GM23338 (cell line): ENCODE results near the gene SIMC1. TPM values are rescaled to one million over a fixed set of nuclear protein-coding genes. Genes with fewer than 3 reads are reported as not detected.

ENCODE experiments used
- ATAC-seq: fragments of 200-7000 bp; cut with Tn5 transposase; 3 replicates; pipeline ENCODE4 v1.9.1; 2020
- DNase-seq: peaks from one replicate; pipeline ENCODE4 v3.0.0-alpha.2; 2015; ENCODE audit warnings: low spot score
- H2AFZ ChIP-seq: fragments of 200-600 bp; sonication (generic); 2 replicates; pipeline ENCODE4 v1.8.0; 2016; ENCODE audit warnings: antibody characterized with exemption, mild to moderate bottlenecking, moderate library complexity
- H3F3A ChIP-seq: fragments of 200-600 bp; sonication (generic); replicated peaks from 2 replicates; pipeline ENCODE4 v1.8.0; 2017; ENCODE audit warnings: antibody characterized with exemption, mixed run types, low read depth
- H3K27ac ChIP-seq: fragments of 200-600 bp; sonication (generic); 2 replicates; pipeline ENCODE4 v1.6.1; 2016; ENCODE audit warnings: low read depth
- H3K27me3 ChIP-seq: fragments of 200-600 bp; sonication (generic); 2 replicates; pipeline ENCODE4 v1.8.0; 2016; ENCODE audit warnings: mild to moderate bottlenecking, mixed run types, moderate library complexity; ENCODE audit not compliant: insufficient read depth
- H3K36me3 ChIP-seq: fragments of 200-600 bp; sonication (generic); 2 replicates; pipeline ENCODE4 v1.8.0; 2016; ENCODE audit warnings: mild to moderate bottlenecking; ENCODE audit not compliant: insufficient read depth
- H3K4me1 ChIP-seq: fragments of 200-600 bp; sonication (generic); 2 replicates; pipeline ENCODE4 v1.8.0; 2016; ENCODE audit warnings: mild to moderate bottlenecking, moderate library complexity; ENCODE audit not compliant: insufficient read depth
- H3K4me2 ChIP-seq: fragments of 200-600 bp; sonication (generic); 2 replicates; pipeline ENCODE4 v1.7.1; 2017; ENCODE audit warnings: mixed run types
- H3K4me3 ChIP-seq: fragments of 200-600 bp; sonication (generic); 2 replicates; pipeline ENCODE4 v1.6.1; 2016; ENCODE audit warnings: mixed run types
- H3K79me2 ChIP-seq: fragments of 200-600 bp; sonication (generic); replicated peaks from 2 replicates; pipeline ENCODE4 v1.8.0; 2017; ENCODE audit warnings: mild to moderate bottlenecking; ENCODE audit not compliant: insufficient read depth
- H3K9me2 ChIP-seq: fragments of 200-600 bp; sonication (generic); 2 replicates; pipeline ENCODE4 v1.8.0; 2017; ENCODE audit not compliant: insufficient read depth
- H4K20me1 ChIP-seq: fragments of 200-600 bp; sonication (generic); replicated peaks from 2 replicates; pipeline ENCODE4 v1.8.0; 2017; ENCODE audit warnings: mild to moderate bottlenecking; ENCODE audit not compliant: insufficient read depth
- H3K27ac Mint-ChIP-seq: 2 replicates; pipeline ENCODE4 v1.8.0; 2020; ENCODE audit warnings: inconsistent platforms, mild to moderate bottlenecking, moderate library complexity, mixed read lengths
- H3K27me3 Mint-ChIP-seq: 3 replicates; pipeline ENCODE4 v1.8.0; 2022; ENCODE audit warnings: low read depth, mild to moderate bottlenecking, moderate library complexity, mixed read lengths, inconsistent platforms; ENCODE audit not compliant: insufficient read depth, poor library complexity
- H3K36me3 Mint-ChIP-seq: 3 replicates; pipeline ENCODE4 v1.8.0; 2021; ENCODE audit warnings: low read depth, mild to moderate bottlenecking, inconsistent platforms, moderate library complexity, mixed read lengths
- H3K4me1 Mint-ChIP-seq: 3 replicates; pipeline ENCODE4 v1.8.0; 2020; ENCODE audit warnings: mild to moderate bottlenecking, inconsistent platforms, mixed read lengths
- H3K4me3 Mint-ChIP-seq: 3 replicates; pipeline ENCODE4 v1.8.0; 2021; ENCODE audit warnings: moderate library complexity, mild to moderate bottlenecking, inconsistent platforms, mixed read lengths
- H3K9me3 Mint-ChIP-seq: 3 replicates; pipeline ENCODE4 v1.8.0; 2020; ENCODE audit warnings: moderate library complexity, mild to moderate bottlenecking, inconsistent platforms, mixed read lengths
- CREB1 ChIP-seq: fragments of 250-450 bp; sonication (Bioruptor Pico); IDR thresholded peaks from 2 replicates; pipeline ENCODE4 v1.5.0; 2020; ENCODE audit warnings: low read depth, mild to moderate bottlenecking, moderate library complexity
- CTCF ChIP-seq, 2 experiments: fragments of 200-600 bp in 1 of 2; sonication (generic) in 1 of 2; conservative IDR thresholded peaks; 2 replicates each; pipeline versions ENCODE4 v1.5.1 to v1.6.1; 2016 to 2017; ENCODE audit warnings: antibody characterized with exemption in 2 of 2, low read depth in 2 of 2, mild to moderate bottlenecking in 2 of 2, moderate library complexity in 1 of 2
- REST ChIP-seq: IDR thresholded peaks from one replicate; pipeline ENCODE4 v1.6.1; 2018; ENCODE audit warnings: antibody characterized with exemption; ENCODE audit not compliant: unreplicated experiment
- polyA plus RNA-seq: library from polyadenylated mRNA; unstranded; fragments of >200 nt; fragmentation: Nextera tagmentation; extraction: Ambion mirVana; gene quantifications from 2 replicates; pipeline ENCODE4 v1.2.1, GENCODE V29; 2016
- total RNA-seq: library from RNA; depleted of rRNA; stranded (reverse); fragments of >200 nt; shearing (Covaris generic); gene quantifications from 2 replicates; pipeline ENCODE4 v1.2.3, GENCODE V29; 2014

Gene SIMC1
- total and polyA plus RNA-seq, 2 experiments from 2014 or later: 9.4 to 14.6 TPM

GRCh38 chr5:176373100-176373818 is 135.0 kb downstream of the SIMC1 start:
- peaks cover 2% of the 10 kb centered on the region for H3K27me3 Mint-ChIP-seq
- no peak for TF ChIP-seq CREB1 (CRISPR knock-in tag)
- H3K4me1 Mint-ChIP-seq: no peaks in the 10 kb centered on the region
- H3K9me2 ChIP-seq: no peaks in the 10 kb centered on the region
- H3F3A ChIP-seq: no peaks in the 10 kb centered on the region
- H3K36me3 Mint-ChIP-seq: no peaks in the 10 kb centered on the region
- H3K4me3 ChIP-seq: no peak overlapping the region
- no peaks in the 10 kb centered on the region for H3K4me1 ChIP-seq
- H3K27ac Mint-ChIP-seq: no peak overlapping the region
- no peaks in the 10 kb centered on the region for H3K9me3 Mint-ChIP-seq
- DNase-seq (no peak), ATAC-seq (no peak)
- no peaks in the 10 kb centered on the region for H3K27me3 ChIP-seq
- no peak overlapping the region for H3K4me3 Mint-ChIP-seq
- H3K36me3 ChIP-seq: no peaks in the 10 kb centered on the region
- H3K4me2 ChIP-seq: no peak overlapping the region
- no peaks in the 10 kb centered on the region for H3K79me2 ChIP-seq
- H2AFZ ChIP-seq: no peak overlapping the region
- 0 out of 2 replicates have a peak, but pooled peaks cover 6% of the 10 kb centered on the region for H4K20me1 ChIP-seq
- no peak overlapping the region for H3K27ac ChIP-seq

- peaks cover 46% of the 10 kb centered on the region for H3K36me3 Mint-ChIP-seq
- no peaks in the 10 kb centered on the region for H3K4me1 ChIP-seq
- H3K27me3 Mint-ChIP-seq: peaks cover 2% of the 10 kb centered on the region
- no peaks in the 10 kb centered on the region for H3K9me3 Mint-ChIP-seq
- H3F3A ChIP-seq: no peaks in the 10 kb centered on the region
- H3K27ac ChIP-seq: no peak overlapping the region
- TF ChIP-seq CTCF (conservative IDR thresholded peaks at IDR 0.05; ENCODE audit: low read depth in 2 of 2) (no peak), REST (no peak)
- no peaks in the 10 kb centered on the region for H3K27me3 ChIP-seq
- H3K36me3 ChIP-seq: peaks cover 17% of the 10 kb centered on the region
- peaks cover 9% of the 10 kb centered on the region; the same call in 1 of the 2 replicates for H4K20me1 ChIP-seq
- no peaks in the 10 kb centered on the region for H3K4me1 Mint-ChIP-seq
- no peak overlapping the region for H2AFZ ChIP-seq
- no peak overlapping the region for H3K4me2 ChIP-seq
- H3K4me3 Mint-ChIP-seq: no peak overlapping the region
- ATAC-seq: no peak
- DNase-seq: no peak
- H3K4me3 ChIP-seq: no peak overlapping the region
- H3K9me2 ChIP-seq: no peaks in the 10 kb centered on the region
- H3K27ac Mint-ChIP-seq: no peak overlapping the region
- no peaks in the 10 kb centered on the region for H3K79me2 ChIP-seq
Observed at GRCh38 chr5:176379881-176380280, 141.7 kb downstream of the SIMC1 start.
